ENCODE data around the gene PLA2G2F.

- TF ChIP-seq, protein P1, sequence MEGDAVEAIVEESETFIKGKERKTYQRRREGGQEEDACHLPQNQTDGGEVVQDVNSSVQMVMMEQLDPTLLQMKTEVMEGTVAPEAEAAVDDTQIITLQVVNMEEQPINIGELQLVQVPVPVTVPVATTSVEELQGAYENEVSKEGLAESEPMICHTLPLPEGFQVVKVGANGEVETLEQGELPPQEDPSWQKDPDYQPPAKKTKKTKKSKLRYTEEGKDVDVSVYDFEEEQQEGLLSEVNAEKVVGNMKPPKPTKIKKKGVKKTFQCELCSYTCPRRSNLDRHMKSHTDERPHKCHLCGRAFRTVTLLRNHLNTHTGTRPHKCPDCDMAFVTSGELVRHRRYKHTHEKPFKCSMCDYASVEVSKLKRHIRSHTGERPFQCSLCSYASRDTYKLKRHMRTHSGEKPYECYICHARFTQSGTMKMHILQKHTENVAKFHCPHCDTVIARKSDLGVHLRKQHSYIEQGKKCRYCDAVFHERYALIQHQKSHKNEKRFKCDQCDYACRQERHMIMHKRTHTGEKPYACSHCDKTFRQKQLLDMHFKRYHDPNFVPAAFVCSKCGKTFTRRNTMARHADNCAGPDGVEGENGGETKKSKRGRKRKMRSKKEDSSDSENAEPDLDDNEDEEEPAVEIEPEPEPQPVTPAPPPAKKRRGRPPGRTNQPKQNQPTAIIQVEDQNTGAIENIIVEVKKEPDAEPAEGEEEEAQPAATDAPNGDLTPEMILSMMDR (IDR thresholded peaks at IDR 0.05) = no peak
- no peak for TF ChIP-seq POLR2A (IDR thresholded peaks at IDR 0.05; ENCODE audit: low read depth)
- TF ChIP-seq EP300 (IDR thresholded peaks at IDR 0.05) = no peak
- no peak for TF ChIP-seq POLR2AphosphoS5 (IDR thresholded peaks at IDR 0.05)
These were observed 56.3 kb downstream of the PLA2G2F start for GRCh38 chr1:20195462-20195780.
